A549 (cell line): ENCODE results near the gene DDX56. TPM values are rescaled to one million over a fixed set of nuclear protein-coding genes. Genes with fewer than 3 reads are reported as not detected.
A peak's percentile ranks its signal among the peaks of the same experiment; 100 is the strongest.

ENCODE experiments used
- ATAC-seq, 2 experiments: fragments of 200-7000 bp in 1 of 2; fragments of >200 bp in 1 of 2; cut with Nextera tagmentation in 1 of 2; cut with Tn5 transposase in 1 of 2; 3 replicates each; pipeline versions ENCODE4 v1.8.0 to v1.9.1; 2018 to 2020; ENCODE audit warnings: mild to moderate bottlenecking in 1 of 2, moderate library complexity in 1 of 2
- CTCF ChIA-PET: fragments of 300-600 bp; sonication (Branson Sonifier 250); formaldehyde crosslinking; extraction: SDS; loops from one replicate; lab custom pipeline; 2021; ENCODE audit warnings: antibody characterized with exemption, inconsistent platforms; lab: Yijun Ruan, JAX
- POLR2A ChIA-PET: fragments of 350-600 bp; formaldehyde crosslinking; extraction: SDS; loops from one replicate; lab custom pipeline; 2021; ENCODE audit warnings: antibody characterized with exemption, inconsistent platforms; lab: Yijun Ruan, JAX
- DNase-seq, 2 experiments: peaks; one replicate each; pipeline versions ENCODE4 v3.0.0 to v3.0.0-alpha.2; 2011 to 2016; ENCODE audit warnings: low read depth in 1 of 2, low spot score in 1 of 2
- FAIRE-seq: peaks from 2 replicates; lab custom pipeline; 2011; peaks lifted over from hg19 to GRCh38; lab: Jason Lieb, UNC
- H3K27ac ChIP-seq, 2 experiments: fragments of >200 bp; sonication (Bioruptor Twin); formaldehyde crosslinking; 3 replicates each; pipeline ENCODE4 v1.5.1; 2016 to 2017
- H3K4me1 ChIP-seq: fragments of >200 bp; sonication (Bioruptor Twin); formaldehyde crosslinking; 3 replicates; pipeline ENCODE4 v1.6.1; 2016
- H3K4me2 ChIP-seq: fragments of >200 bp; sonication (Bioruptor Twin); formaldehyde crosslinking; 3 replicates; pipeline ENCODE4 v1.6.1; 2016
- H3K4me3 ChIP-seq: fragments of >200 bp; sonication (Bioruptor Twin); formaldehyde crosslinking; 3 replicates; pipeline ENCODE4 v1.5.1; 2016
- H3K9me3 ChIP-seq: fragments of >200 bp; sonication (Bioruptor Twin); formaldehyde crosslinking; 3 replicates; pipeline ENCODE4 v1.6.1; 2016
- CBX2 ChIP-seq: fragments of 200-600 bp; sonication (generic); IDR thresholded peaks from 2 replicates; pipeline ENCODE4 v1.6.1; 2016; ENCODE audit warnings: low read depth, mild to moderate bottlenecking, borderline replicate concordance
- CEBPB ChIP-seq, 2 experiments: fragments of >200 bp in 1 of 2; sonication (Bioruptor Twin) in 1 of 2; formaldehyde crosslinking in 1 of 2; IDR thresholded peaks; 2 replicates each; pipeline ENCODE4 v1.6.1; 2012 to 2016
- ESRRA ChIP-seq: fragments of 150-350 bp; IDR thresholded peaks from 2 replicates; pipeline ENCODE4 v1.6.1; 2014; ENCODE audit warnings: mild to moderate bottlenecking, low read length, borderline replicate concordance
- HOXB5 ChIP-seq: fragments of 250-450 bp; sonication (Bioruptor Pico); IDR thresholded peaks from 2 replicates; pipeline ENCODE4 v1.5.0; 2020; ENCODE audit warnings: mild to moderate bottlenecking, moderate library complexity
- JUNB ChIP-seq: fragments of >200 bp; sonication (Bioruptor Twin); formaldehyde crosslinking; IDR thresholded peaks from 2 replicates; pipeline ENCODE4 v1.6.1; 2016
- KDM1A ChIP-seq: fragments of 200-600 bp; sonication (generic); IDR thresholded peaks from 2 replicates; pipeline ENCODE4 v1.6.1; 2016; ENCODE audit warnings: low read depth, mild to moderate bottlenecking
- MAFK ChIP-seq: fragments of 450-650 bp; IDR thresholded peaks from 2 replicates; pipeline ENCODE4 v1.6.1; 2014; ENCODE audit not compliant: partially characterized antibody
- POLR2A ChIP-seq: IDR thresholded peaks from 2 replicates; pipeline ENCODE4 v1.6.1; 2012; ENCODE audit warnings: mild to moderate bottlenecking, low read length
- RCOR1 ChIP-seq: fragments of 150-350 bp; IDR thresholded peaks from 2 replicates; pipeline ENCODE4 v1.6.1; 2014; ENCODE audit warnings: antibody characterized with exemption, low read length, low read depth
- SMC3 ChIP-seq: fragments of >200 bp; sonication (Bioruptor Twin); formaldehyde crosslinking; IDR thresholded peaks from 3 replicates; pipeline ENCODE4 v1.6.1; 2018; ENCODE audit warnings: inconsistent platforms
- SREBF2 ChIP-seq: fragments of 450-650 bp; IDR thresholded peaks from 2 replicates; pipeline ENCODE4 v1.6.1; 2014; ENCODE audit warnings: mild to moderate bottlenecking, moderate library complexity
- ZC3H11A ChIP-seq: fragments of 450-650 bp; IDR thresholded peaks from 2 replicates; pipeline ENCODE4 v1.6.1; 2014; ENCODE audit warnings: antibody characterized with exemption, mild to moderate bottlenecking
- ZFP36 ChIP-seq: fragments of 450-650 bp; IDR thresholded peaks from 2 replicates; pipeline ENCODE4 v1.6.1; 2014; ENCODE audit warnings: borderline replicate concordance; ENCODE audit not compliant: partially characterized antibody
- ZSCAN20 ChIP-seq: fragments of 250-450 bp; sonication (Bioruptor Pico); IDR thresholded peaks from 2 replicates; pipeline ENCODE4 v1.8.0; 2022; ENCODE audit warnings: mild to moderate bottlenecking, moderate library complexity
- WGBS: methylation state at CpG from one replicate; pipeline ENCODE4 v1.1.6; 2017; ENCODE audit errors: missing lambda C conversion rate; 5-methylcytosine and 5-hydroxymethylcytosine counted together
- polyA plus RNA-seq, 4 experiments: library from polyadenylated mRNA; depleted of rRNA in 3 of 4; stranded (reverse); fragments of >200 nt; fragmentation: RNase III in 1 of 4; extraction: RNeasy Plus Mini Kit Qiagen cat#74134 plus additional on column Dnase treatment in 1 of 4; gene quantifications; 2 replicates in 3 of 4; 3 replicates in 1 of 4; pipeline ENCODE4 v1.2.3, GENCODE V29; 2011 to 2017
- TF ChIP-seq, protein P1 (sequence below): fragments of 200-600 bp; sonication (generic); IDR thresholded peaks from 2 replicates; pipeline ENCODE4 v1.6.1; 2016; ENCODE audit warnings: antibody characterized with exemption, mild to moderate bottlenecking, moderate library complexity
- TF ChIP-seq, protein P2 (sequence below): fragments of >200 bp; sonication (Bioruptor Twin); formaldehyde crosslinking; IDR thresholded peaks from 3 replicates; pipeline ENCODE4 v1.6.1; 2016

The DDX56 gene
- polyA plus RNA-seq, 2 of the 4 experiments (the other 2 are of a cell fraction) = 96.1 to 97.7 TPM

DNA sequence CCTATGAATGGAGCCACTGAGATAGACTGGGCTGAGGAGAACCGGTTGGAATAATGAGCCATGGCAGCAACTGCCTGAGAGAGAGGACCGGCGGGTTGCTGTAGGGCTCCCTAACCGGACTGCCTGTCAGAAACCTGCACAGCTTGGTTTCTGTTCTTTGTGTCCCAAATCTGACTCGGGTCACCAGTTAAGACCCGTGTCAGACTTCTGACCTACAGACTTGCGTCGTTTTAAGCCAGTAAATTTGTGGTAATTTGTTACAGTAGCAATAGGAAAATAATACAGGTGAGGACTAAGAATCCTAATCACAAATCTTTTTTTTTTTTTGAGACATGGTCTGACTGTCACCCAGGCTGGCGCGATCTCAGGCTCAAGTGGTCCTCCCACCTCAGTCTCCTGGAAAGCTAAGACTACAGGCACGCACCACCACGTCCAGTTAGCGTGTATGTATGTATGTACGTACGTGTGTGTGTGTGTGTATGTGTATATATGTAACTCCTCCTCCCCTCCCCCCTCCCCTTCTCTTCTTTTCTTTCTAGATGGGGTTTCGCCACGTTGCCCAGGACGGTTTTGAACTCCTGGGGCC is 672 bp upstream of the DDX56 start:
- Histone ChIP-seq H3K4me2 (peak overlapping the region; percentile 95), H3K9me3 (no peaks in the 10 kb centered on the region), H3K27ac (peak overlapping the region; percentile 82 to 91), H3K4me1 (peaks cover 15% of the 10 kb centered on the region), H3K4me3 (peak overlapping the region; percentile 65)
- CTCF ChIA-PET = interaction anchor here (0.7 to 4.3 kb wide), 3 partner anchors 9 to 562 kb away, joined by 3 to 28 read pairs (median 8); no protein-coding TSS in a partner anchor
- 20% methylated on average over 15 of the region's 18 CpGs for WGBS
- DNase-seq = no peak
- TF ChIP-seq RCOR1 (no peak), CEBPB (IDR thresholded peaks at IDR 0.05) (no peak), SMC3 (no peak), HOXB5 (CRISPR knock-in tag) (no peak)
- POLR2A ChIA-PET = interaction anchor here (0.7 to 2.1 kb wide), 14 partner anchors 8 to 537 kb away, joined by 3 to 37 read pairs (median 4); partner anchors contain the start of genes OGDH, PURB, TBRG4 and TMED4
- FAIRE-seq = no peak
- no peak for ATAC-seq

GRCh38 chr7:44572771-44573170 is 937 bp downstream of the DDX56 start:
- WGBS = 32% methylated on average over 5 of the region's 5 CpGs
- DNase-seq (no peak), ATAC-seq (no peak), FAIRE-seq (no peak)
- CTCF ChIA-PET = interaction anchor here (1.5 to 4.3 kb wide), 3 partner anchors 8 to 563 kb away, joined by 5 to 28 read pairs (median 8); no protein-coding TSS in a partner anchor
- TF ChIP-seq ZFP36 (no peak), POLR2A (no peak), MAFK (no peak), CBX2 (no peak), CEBPB (IDR thresholded peaks at IDR 0.05) (no peak), ESRRA (no peak), ZC3H11A (no peak), KDM1A (no peak)
- TF ChIP-seq, protein P1, sequence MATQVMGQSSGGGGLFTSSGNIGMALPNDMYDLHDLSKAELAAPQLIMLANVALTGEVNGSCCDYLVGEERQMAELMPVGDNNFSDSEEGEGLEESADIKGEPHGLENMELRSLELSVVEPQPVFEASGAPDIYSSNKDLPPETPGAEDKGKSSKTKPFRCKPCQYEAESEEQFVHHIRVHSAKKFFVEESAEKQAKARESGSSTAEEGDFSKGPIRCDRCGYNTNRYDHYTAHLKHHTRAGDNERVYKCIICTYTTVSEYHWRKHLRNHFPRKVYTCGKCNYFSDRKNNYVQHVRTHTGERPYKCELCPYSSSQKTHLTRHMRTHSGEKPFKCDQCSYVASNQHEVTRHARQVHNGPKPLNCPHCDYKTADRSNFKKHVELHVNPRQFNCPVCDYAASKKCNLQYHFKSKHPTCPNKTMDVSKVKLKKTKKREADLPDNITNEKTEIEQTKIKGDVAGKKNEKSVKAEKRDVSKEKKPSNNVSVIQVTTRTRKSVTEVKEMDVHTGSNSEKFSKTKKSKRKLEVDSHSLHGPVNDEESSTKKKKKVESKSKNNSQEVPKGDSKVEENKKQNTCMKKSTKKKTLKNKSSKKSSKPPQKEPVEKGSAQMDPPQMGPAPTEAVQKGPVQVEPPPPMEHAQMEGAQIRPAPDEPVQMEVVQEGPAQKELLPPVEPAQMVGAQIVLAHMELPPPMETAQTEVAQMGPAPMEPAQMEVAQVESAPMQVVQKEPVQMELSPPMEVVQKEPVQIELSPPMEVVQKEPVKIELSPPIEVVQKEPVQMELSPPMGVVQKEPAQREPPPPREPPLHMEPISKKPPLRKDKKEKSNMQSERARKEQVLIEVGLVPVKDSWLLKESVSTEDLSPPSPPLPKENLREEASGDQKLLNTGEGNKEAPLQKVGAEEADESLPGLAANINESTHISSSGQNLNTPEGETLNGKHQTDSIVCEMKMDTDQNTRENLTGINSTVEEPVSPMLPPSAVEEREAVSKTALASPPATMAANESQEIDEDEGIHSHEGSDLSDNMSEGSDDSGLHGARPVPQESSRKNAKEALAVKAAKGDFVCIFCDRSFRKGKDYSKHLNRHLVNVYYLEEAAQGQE = no peak
- TF ChIP-seq, protein P2, sequence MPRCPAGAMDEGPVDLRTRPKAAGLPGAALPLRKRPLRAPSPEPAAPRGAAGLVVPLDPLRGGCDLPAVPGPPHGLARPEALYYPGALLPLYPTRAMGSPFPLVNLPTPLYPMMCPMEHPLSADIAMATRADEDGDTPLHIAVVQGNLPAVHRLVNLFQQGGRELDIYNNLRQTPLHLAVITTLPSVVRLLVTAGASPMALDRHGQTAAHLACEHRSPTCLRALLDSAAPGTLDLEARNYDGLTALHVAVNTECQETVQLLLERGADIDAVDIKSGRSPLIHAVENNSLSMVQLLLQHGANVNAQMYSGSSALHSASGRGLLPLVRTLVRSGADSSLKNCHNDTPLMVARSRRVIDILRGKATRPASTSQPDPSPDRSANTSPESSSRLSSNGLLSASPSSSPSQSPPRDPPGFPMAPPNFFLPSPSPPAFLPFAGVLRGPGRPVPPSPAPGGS = no peak
- POLR2A ChIA-PET = interaction anchor here (1.3 to 2.1 kb wide), 3 partner anchors 8 to 275 kb away, joined by 3 to 37 read pairs (median 21); partner anchors contain the start of gene TMED4
- H3K4me1 ChIP-seq = peaks cover 15% of the 10 kb centered on the region
- no peaks in the 10 kb centered on the region for H3K9me3 ChIP-seq
- H3K4me2 ChIP-seq = peak overlapping the region; percentile 95
- peak overlapping the region; percentile 65 for H3K4me3 ChIP-seq
- H3K27ac ChIP-seq = peak overlapping the region; percentile 82 to 91

DNA sequence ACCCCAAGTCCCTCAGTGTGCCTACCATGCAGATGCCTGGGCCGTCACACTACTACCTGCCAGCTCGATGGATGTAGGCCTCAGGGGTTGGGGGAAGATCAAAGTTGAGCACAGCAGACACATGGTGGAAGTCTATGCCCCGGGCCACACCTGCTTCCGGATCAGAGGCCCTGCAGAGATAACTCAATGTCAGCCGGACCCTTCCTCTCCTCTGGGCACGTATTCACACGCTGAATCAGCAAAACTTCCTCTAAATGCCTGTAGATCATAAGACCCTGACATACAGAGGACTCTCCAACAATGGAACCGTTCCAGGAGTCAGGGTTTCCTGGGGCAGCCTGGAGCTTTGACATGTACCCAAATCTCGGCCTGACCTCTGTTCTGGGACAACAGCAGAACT is 3.7 kb downstream of the DDX56 start:
- DNase-seq (no peak), ATAC-seq (no peak), FAIRE-seq (no peak)
- Histone ChIP-seq H3K4me1 (peaks cover 12% of the 10 kb centered on the region), H3K9me3 (no peaks in the 10 kb centered on the region), H3K27ac (no peak overlapping the region), H3K4me2 (no peak overlapping the region), H3K4me3 (no peak overlapping the region)
- 90% methylated on average over 9 of the region's 9 CpGs for WGBS
- TF ChIP-seq MAFK (peak; percentile 88), HOXB5 (CRISPR knock-in tag) (no peak), JUNB (no peak), ZSCAN20 (CRISPR knock-in tag) (no peak), SREBF2 (no peak), CBX2 (no peak)
- TF ChIP-seq, protein P1 = no peak
- CTCF ChIA-PET = interaction anchor here (1.3 to 2.0 kb wide), 3 partner anchors 11 to 329 kb away, joined by 3 to 6 read pairs (median 4); no protein-coding TSS in a partner anchor
- POLR2A ChIA-PET = interaction anchor here (1.0 kb wide), 1 partner anchor 12 kb away, joined by 3 read pairs; the partner anchor contains the start of gene TMED4
